ENCODE data around the gene TMPRSS4.

The TMPRSS4 gene

DNA sequence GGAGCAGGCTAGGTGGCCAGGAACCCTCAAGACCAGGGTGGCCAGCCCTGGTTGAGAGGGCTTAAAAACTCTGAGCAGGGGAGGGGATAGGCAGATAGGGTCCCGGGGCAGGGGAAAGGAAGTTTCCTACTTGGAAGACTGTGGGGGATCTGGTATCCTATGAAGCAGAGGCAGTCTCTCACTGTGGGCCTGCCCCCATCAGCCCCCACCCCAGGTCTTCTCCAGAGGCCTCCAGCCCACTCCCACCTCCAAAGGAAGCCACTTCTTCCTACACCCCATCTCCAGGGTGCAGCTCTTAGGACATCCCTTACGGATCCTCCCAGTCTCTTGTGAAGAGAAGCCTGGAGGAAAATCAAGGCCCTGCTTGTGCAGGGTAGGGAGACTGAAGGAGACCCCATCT, 59.5 kb downstream of the TMPRSS4 start:
- DNase-seq: no peak

DNA sequence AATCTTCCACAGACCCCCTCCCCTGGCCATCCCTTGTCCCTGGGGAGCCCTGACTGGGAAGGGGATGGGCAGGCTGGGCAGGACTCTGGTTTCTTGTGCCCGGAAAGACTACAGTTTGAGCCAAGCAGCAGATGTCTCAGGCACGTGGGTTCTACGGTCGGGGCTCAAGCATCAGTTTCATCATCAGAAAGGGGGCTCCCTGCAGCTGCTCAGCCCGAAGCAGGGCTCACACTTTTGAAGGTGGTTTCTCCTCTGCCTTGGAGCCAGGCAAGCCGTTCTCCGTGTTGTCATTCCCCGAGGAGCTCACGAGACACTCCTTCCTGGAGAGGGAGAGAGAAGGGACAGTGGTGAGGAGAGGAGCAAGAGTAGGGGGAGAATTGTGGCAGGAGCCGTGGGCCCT, 59.9 kb downstream of the TMPRSS4 start:
- DNase-seq: no peak

DNA sequence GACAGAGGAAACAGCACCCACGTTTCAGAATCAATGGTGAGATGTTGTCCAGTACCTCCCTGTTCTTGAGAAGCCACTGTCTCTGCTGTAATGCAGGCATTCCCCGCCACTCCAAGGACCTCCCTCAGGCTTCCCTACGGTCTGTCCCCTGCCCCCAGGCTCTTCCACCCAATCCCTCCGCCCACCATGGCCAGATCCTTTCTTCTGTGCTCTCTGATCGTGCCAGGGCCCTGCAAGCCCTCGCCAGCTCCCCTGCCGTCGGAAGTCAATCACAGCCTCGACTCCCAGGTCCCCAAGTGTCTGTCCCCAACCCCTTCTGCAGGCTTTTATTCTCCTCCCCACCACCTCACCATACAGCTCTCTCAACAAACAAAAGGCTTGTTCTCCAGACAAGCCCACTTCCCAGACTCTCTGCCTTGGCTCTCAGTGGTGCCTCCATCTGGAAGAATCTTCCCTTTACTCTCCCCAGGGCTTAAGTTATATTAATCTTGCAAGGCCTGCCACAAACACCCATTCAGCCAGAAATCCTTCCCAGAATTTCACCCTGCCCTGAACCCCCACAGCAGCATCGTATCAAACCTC, 62.1 kb downstream of the TMPRSS4 start:
- DNase-seq: no peak

DNA sequence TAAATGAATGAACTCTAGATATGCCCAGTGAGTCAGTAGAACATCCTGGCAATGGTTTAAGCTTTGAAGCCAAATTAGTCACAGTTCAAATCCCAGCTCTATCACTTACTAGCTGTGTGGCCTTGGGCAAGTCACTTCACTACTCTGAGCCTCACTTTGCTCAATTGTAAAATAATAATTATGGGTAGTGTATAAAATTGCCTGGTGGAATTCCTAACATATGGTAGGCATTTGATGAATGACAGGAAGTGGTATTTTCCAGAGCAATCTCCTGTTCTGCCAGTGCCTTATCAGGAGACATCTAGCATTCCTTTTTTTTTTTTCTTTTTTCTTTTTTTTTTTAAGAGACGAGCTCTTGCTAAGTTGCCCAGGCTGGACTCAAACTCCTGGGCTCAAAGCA, 62.7 kb downstream of the TMPRSS4 start:
- no peak for DNase-seq

DNA sequence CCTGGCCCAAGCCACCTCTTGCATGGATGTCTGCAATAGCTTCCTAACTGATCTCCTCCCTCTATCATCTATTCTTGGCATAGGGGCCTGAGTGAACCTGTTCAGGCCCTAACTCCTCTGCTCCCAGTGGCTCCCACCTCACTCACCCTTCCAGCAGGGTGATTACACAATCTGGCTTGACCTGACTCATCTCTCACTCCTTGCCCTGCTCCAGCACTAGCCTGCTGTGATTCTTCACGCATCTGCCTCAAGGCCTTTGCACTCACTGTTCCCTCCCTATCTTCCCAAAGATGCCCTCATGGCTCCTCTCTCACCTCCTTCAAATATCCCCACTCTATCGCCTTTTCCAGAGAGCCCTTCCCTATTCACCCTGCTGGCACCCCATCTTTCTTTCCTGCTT, 65.2 kb downstream of the TMPRSS4 start:
- no peak for DNase-seq

DNA sequence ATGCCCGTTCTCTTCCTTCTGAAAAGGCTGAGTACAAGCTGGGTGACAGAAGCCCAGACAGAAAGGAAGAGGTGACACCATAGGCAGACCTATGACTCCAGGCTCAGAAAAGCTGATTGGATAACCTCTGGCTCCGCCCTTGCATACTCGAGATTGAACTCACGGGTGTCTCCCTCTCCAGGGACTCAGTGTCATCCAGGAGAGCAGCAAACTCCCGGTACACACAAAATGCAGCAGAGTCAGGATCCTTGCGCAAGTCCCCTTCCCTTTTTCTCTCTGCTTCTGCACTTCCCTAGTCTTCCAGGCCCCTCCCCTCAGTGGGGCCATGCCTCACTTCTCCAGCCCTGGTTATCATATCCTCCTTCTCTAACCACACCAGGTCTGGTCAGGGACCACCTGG, 65.9 kb downstream of the TMPRSS4 start:
- DNase-seq: no peak

DNA sequence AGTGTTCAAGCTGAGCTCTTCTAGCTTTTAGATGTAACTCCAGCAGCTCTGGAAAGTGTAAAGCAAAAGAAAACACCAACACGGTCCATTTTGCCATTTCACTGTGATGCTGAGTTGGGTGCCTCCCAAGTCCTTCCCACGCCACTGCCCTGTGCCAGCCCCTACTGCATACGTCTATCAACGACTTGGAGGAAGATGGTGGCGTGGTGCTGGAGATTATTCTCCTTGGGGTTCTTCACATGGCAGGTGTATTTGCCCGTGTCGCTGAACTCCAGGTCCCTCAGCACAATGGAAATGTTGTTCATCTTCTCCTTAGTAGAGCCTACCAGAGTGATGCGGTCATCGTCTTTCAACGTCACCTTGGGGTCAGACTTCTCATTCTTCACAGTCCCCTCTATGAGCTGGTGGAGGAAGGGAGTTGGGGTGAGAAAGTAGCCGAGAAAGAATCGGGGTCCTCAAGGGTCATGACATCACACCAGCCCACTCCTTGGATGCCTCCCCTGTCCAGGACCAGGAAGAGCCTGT, 66.8 kb downstream of the TMPRSS4 start:
- no peak for DNase-seq

DNA sequence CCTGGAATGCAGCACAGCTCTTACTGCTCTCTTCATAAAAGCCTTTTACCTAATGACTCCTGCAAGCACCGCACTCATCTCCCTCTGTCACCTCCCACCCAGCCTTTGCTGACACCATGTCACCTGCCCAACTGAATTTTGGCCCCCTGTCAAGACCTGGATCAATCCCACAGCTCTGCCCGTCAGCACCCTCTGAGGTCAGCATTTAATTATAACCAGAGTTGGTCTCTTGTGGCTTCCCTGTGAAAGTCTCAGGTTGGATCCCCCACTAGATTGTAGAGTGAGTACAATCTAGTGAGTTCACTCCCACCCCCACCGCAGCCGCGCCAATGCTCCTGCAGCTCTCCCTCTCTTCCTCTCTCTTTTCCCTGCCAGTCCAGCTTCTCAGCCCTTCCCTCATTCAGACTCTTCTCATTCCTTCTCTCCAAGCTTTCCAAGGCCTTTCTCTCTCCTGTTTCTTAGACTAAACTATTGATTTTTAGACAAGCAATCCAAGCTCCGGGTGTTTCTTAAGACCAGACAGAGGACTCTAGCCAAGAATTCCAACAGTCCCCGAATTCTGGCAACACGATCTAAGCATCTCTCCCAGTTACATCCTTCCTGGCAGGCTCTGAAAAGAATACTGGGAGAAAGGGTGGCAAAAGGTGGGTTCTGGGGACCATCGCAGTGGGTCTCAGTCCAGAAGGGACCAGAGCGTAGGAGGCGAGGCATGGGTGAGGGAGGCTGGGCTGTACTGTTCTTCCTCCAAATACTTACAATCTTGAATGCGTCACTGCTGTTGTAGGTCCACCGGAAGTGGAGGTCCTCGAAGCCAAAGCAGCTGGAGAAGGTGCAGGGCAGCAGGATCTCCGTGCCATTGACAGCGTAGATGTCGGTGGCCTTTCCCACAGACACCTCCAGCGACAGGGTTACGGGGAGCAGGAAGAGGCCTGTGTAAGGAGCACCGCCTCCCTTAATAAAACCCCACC, 67.7 kb downstream of the TMPRSS4 start:
- DNase-seq: no peak

DNA sequence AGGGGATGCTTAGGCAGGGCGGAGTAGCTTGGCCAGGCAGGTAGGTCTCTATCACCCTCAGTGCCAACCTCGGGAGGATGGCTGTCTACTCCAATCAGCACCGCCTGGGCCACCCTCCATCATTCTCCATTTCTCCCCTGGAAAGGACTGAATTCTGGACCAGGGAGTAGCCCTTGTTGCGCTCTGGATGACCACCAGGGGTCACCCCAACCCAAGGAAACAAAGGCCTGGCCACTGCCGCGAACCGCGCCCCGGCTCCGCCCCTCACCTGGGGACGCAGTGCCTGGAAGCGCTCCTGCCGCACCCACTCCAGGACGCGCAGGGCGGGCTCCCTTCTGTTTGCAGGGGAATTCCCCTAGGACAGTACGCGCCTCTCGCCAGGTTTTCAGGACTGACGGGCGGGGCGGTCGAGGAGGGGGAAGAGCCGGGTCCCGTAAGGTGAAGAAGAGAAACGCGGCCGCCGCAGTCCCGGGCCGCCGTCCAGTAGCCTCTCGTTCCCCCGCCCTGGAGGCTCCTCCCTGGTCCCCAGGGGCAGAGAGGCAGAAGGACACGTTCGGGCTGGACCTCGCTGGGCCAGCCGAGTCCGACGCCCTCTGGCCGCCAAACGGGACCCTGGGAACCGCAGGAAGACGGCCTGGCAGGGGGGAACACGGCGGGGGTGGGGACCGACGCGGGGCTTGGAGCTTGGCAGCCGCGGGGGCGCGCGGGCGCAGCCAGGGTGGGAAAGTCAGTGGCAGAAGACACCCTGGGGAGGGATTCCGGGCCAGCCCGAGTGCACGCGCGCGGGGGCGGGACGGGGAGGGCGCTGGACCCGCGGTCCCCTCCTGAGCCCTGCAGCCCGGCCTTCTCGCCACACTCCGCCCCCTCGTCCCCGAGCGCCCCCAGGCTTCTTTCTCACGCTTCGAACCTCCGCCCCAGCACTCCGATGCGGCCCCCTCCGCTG, 68.7 kb downstream of the TMPRSS4 start:
- peak; percentile 86 for DNase-seq

DNA sequence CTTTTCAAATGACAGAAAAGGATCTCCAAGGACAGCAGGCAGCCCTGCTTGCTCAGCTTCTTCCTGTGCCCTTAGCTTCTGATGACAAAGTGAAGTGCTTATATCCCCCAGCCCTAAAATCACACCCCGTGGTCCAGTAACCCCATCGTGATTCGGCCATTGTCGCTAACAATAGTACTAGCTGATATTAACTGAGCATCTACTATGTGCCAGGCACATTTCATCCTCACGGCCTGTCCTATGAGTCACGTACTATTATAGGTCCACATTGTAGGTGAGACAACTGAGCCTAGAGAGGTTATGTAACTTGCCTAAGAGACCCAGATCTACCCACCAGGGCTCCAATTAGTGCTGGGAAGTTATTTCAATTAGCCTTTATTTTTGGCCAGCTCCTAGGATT, 69.7 kb downstream of the TMPRSS4 start:
- no peak for DNase-seq

DNA sequence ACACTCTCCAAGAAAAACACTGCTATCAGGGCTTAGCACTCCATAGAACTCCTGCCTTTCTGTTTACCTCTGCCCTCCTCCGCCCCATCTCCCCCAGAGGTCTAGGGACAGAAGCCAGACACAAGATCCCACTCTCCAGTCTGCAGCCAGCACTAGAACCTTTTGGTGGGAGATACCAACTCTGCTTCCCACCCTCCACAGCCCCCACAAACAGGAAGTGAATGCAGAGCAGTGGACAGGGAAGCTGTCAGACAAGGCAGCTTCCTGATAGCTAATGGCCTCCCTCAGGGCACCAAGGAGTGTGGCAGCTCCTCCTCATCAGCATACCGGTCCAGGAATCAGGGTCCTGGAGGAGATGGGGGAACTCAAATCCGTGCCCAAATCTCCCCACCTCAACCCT, 70.6 kb downstream of the TMPRSS4 start:
- no peak for DNase-seq

DNA sequence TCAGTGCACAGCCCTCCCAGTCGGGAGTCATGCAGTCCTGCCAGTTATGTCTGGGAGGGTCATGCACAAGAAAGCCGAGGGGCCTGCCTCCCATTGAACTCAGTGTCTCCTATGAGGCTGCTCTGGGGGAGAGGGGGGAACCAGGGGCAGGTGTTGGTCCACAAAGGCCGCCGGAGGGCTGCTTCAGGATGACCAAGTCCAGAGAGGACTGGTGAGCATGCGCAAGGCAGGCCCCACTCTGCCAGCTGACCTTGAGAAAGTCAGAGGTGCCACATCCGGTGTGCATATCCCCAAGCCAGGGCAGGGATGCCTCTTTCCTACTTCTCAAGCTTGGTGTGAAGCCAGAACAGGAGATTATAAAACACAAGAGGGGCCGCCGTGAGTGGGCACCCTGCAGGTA, 71.4 kb downstream of the TMPRSS4 start:
- DNase-seq: no peak

DNA sequence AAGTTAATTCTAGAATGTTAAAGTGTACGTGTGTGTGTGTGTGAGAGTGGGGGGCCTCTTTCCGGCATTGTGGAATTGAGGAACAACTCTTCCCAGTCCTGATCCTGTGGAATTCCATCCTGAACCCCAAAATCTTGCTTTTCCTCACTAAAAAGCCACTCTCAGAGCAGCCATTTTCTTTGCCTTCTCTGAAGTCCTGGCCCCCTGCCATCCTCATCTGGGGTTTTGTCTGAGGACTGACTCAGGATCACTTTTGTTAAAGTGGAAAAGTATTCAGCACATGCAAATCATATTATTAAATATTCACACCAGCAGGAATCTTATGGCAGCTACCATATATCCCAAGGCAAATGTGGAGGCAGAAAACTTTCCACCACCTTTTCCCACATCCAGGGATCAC, 72.0 kb downstream of the TMPRSS4 start:
- DNase-seq: no peak

DNA sequence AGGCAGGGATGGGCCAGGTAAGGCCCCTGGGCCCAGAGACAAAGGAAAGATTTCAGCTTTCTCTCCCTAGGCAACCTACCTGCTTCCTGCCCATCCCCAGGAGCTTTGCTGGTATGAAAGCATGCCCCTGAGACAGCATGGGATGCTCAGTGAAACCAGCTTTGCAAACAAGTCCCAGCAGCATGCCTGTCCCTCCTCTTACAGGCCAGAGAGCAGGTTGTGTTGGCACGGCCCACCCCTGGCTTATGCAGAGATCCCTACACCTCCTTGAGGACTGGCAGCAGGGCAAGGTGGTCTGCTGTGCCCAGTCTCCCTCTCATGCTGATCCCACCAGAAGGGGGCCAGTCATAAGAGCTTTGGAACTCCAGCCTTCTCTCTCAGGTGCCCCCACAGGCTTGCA, 72.6 kb downstream of the TMPRSS4 start:
- DNase-seq: no peak

DNA sequence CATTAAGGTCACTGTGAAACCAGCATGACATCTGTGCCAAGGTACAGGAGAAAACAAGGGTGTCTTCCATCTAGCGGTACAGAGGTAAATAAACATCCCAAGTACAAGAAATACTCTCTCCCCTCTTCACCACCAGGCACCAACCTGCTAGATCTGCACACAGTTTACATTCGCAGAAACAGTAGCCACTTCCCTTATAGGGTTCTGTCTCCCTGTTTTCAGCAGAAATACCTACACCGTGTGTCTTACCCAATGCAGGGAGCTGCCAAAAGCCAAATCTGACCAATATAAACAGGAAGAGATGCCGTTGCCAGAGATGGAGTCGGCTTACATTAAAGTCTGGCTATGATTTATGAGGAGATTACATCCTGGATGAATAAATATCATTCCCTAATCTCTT, 74.6 kb downstream of the TMPRSS4 start:
- DNase-seq: no peak

DNA sequence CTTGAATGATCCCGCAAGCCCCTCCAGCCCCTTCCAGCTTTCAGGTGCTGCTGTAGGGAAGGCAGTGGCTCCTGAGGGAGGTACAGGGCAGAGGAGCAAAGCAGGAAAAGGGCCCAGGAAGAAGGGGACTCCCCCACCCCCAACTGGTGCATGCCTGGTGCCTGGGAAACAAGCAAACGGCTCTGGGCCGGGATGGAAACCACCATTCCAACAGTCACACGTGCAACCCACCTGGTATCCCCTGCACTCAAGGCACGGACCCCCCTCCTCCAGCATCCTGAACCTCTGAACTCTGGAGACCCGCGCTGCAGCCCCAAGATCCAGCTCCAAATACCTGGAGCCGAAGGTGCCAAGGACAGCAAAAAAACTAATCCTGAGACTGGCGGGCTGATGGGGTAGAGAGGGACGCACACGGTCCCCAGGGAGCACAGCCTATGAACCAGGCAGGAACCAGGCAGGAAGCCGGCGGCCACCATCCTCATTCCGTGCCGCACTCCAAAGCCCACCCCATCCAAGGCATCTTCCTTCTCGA, 75.2 kb downstream of the TMPRSS4 start:
- no peak for DNase-seq

DNA sequence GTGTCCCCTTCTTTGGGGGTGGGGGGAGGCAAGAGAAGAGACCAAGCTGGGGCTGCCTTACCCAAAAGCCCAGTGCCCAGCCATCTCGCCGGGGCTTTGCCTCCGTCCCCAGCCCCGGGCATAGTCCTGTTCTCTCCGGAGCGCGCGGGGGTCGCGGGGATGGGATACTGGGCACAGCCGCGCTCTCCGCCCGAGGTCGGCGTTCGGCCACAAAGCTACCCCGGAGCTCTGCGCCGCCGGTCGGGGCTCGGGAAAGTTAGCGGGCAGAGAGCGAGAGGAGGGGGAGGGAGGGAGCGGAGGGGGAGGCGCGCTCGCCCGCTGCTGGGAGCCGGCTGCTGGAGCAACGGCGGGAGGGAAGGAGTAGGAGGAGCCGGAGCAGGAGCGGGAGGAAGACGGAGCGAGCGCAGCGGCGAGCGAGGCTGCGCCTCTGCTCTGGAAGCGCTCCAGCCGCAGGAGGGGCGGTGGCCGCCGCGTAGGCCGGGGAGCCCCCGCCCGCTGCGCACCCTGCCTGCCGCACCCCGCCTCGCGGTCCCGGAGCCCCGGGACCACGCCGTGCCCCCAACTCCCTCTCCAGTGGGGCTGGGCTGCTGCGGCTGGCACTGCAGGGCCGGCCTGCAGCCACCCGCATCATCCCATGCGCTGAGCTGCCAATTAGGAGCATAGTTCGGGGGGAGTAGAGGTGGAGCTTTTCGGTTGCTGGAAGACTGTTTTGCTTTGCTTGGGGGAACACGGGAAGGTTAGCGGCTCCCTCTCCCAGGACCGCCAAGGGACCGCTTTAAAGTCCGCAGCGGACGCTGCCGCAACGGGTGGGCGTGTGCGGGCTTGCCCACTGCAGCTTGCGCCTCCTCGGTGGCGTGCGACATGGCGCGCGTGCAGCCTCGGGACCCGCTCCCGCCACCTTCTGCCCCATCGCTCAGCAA, 75.9 kb downstream of the TMPRSS4 start, which contains the start of gene SCN4B:
TSS of gene SCN4B (minus strand) at position 272 of the 920 bp plus-strand sequence. CDS start at position 122, 150 bp downstream.
- no peak for DNase-seq

DNA sequence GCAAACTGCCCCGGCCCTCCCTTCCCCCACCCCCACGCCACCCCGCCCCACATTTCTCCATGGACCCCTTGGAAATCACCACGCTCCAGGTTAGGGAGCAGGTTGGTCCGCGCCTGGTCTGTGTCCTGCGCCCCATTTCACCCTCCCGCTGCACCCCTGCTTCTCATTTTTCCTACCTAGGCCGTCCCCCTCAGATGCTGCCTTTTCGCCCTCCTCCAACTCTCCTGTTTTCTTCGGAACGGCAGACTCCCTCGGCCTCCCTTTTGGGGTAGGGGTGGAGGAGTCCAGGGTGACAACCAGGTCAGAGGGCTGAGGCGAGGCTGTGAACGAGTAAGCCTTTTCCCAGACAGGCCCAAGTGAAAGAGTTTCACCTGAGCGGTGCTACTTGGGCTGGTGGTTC, 76.6 kb downstream of the TMPRSS4 start:
- no peak for DNase-seq

DNA sequence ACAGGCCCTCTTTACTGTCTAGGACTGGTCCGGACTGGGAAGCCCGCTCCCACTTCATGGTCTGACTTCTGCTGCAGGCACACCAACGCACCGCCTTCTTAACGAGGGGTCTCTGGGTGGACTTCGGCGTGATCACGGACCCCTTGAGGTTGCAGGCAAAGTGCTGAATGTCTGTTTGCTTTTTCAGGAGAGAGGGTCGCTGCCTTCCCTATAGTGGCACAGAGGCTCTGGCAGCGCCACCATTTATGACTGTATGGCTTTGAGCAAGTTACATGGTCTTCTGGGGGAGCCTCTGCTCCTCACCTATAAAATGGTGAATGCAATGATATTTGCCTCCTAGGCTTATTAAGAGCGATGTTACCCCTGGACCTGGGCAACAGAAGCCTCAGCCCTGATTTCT, 77.1 kb downstream of the TMPRSS4 start:
- DNase-seq: no peak

DNA sequence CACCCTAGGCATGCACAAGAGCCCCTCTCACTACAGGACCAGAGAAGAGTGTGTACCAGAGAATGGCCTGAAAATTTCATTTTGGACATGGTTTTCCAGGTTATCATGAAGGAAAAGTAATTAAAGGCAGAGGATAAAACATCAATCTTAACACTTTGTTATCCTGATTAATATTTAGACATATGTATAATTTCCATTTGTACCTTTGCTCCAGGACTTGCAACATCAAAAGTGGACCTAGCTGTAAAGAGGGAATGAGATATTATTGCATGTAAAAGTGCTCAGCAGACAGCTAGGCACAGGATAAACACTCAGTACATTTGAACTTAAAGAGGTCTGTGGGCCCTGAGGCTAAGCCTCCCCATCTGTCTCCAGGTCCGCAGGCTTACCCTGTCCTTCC, 77.8 kb downstream of the TMPRSS4 start:
- DNase-seq: no peak

DNA sequence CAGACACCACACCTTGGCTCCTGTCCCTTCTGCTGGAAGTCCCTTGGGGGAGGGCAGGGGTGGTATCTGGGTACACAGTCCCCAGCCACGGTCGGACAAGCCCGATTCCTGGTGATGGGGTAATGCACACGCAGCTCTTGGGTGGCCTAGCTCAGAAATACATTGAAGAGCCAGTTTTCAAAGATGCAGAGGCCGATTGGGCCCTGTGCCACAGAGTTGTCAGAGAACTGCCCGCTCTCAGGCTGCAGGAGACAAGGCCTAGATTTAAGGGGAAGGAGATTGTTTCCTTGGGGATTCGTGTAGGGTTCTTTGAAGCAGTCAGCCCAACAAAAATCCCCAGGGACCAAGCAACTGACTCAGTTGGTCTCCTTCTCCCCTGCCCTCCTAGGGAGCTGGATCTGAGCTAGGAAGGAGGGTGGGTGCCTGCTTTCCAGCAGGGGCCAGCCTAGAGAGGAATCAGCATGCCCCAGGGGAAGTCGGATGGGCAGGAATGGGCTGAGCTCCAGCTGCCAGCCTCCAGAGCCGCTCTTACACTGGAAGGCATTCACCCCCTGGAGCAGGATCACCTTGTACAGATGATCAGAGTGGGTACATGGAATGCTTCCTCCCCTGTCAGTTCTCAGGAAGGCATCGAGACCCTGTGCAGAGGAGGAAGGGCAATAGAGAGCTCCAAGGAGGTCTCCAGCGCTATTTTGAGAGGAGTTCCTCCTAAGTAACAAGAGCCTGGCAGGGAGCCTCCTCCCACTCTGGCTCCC, 79.1 kb downstream of the TMPRSS4 start:
- no peak for DNase-seq

Data from stimulated activated naive CD4-positive, alpha-beta T cell treated with Interleukin-2 at 50 U/mL for 16 hours (primary cell).